GM18951 (cell line): ENCODE measurements around the gene PLXNA4.

Experiments used
- POLR2A ChIP-seq: IDR thresholded peaks from 4 replicates; pipeline ENCODE4 v1.6.1; 2011; ENCODE audit warnings: mild to moderate bottlenecking; ENCODE audit not compliant: insufficient read length, insufficient read depth; ENCODE audit errors: extremely low read depth
- in situ Hi-C: fragments of 300-500 bp; cut with MboI; formaldehyde crosslinking; loops from one replicate; pipeline ENCODE4 v1.12.0; 2022; ENCODE audit warnings: low sequenced_read_pairs, mixed read lengths, inconsistent platforms; ENCODE audit not compliant: unreplicated experiment

The PLXNA4 gene

DNA sequence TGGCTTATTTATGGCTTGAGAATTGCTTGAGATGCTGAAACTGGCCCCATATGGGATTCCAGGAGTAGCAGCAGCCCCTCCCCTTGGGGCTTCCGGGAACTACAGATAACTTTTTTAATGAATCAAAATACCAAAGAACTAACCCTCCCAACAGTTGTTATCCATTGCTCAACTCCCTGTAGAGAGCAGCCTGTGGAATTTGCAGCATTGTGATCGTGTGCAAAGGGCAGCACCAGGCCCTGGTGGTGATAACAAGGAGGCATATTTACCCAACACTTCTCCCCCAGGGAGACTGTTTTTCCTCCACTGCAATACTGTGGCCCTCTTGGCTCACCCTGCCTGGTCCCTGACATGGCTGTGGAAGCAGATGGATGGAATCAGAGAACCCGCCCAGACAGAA is 196.2 kb downstream of the PLXNA4 start:
- in situ Hi-C loops, result no loop called here
- no peak for TF ChIP-seq POLR2A

DNA sequence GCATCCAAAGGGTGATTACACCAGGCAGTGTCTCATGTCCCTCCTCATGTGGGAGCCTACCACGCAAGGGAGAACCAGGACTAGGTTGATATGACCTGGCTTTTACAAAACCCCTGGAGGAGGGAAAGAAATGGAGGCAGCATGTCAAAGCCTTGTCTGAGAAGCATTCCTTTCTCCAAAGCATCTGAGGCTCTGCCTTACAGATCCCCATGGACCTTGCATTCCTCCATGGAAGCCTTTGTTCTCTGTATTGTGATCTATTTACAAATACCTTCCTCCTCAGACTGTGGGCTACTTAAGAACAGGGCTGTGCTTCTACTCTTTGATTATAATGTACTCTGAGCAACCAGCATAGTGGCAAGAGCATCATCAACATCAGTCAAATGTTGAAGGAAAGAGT is 197.0 kb downstream of the PLXNA4 start:
- TF ChIP-seq POLR2A, result no peak
- in situ Hi-C loops, result no loop called here

DNA sequence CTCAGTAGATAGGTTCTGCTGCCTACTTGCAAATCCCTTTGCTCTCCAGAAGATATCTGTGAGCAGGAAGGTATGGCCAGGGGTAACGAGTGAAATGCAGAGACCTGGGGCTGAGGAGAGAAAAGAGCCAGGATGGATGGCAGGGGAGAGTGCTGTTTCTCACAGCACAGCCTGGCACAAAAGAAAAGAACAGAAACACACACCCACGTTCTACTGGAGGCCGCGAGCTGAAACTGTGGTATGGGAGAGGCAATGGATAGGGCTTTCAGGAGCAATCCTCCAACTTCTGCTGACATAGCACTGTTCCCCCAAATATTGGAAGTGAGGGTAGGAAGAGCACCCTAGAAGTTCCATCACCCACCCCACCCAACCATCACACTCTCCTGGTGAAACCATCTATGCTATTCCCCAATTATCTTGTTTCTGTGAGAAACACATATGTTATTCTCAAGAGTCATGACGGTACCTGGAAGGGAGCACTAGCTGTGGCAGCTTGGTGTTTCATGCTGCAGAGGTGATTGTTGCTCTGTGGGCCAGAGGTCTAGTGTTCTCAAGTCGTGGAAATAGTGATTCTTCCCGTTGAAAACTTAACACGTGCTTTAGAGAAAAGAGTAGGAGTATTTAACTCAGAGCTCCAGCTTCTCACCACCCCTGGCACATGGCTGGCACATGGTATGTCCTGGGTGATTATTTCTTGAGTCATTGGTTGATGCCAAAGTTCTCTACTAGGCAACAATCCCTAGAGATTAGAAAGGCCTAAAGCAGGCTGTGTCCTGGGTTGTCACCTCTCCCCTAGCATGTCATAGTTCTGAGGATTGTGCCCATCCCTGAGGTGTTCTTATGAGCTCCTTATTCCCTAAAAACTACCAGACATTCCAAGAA is 198.3 kb downstream of the PLXNA4 start:
- TF ChIP-seq POLR2A, result no peak
- in situ Hi-C loops, result no loop called here

DNA sequence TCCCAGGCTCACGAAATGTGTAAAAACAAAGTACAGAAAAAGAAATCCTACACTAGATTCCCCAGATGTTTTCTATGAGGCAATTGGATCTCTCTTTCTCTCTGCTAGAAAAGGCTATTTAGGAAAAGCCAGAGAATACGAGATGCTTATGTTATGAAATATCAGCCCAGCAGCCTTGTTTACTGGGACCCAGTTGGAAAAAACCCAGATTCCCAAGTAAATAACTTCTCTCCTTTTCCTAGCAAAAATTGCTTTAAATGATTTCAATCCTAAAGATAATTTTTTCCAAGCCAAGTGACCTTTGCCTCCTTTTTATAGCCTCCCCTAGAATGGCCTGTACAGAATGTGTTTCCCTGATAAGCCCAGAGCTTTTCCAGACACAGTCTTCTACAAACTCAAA is 199.3 kb downstream of the PLXNA4 start:
- in situ Hi-C loops, result no loop called here
- TF ChIP-seq POLR2A, result no peak

DNA sequence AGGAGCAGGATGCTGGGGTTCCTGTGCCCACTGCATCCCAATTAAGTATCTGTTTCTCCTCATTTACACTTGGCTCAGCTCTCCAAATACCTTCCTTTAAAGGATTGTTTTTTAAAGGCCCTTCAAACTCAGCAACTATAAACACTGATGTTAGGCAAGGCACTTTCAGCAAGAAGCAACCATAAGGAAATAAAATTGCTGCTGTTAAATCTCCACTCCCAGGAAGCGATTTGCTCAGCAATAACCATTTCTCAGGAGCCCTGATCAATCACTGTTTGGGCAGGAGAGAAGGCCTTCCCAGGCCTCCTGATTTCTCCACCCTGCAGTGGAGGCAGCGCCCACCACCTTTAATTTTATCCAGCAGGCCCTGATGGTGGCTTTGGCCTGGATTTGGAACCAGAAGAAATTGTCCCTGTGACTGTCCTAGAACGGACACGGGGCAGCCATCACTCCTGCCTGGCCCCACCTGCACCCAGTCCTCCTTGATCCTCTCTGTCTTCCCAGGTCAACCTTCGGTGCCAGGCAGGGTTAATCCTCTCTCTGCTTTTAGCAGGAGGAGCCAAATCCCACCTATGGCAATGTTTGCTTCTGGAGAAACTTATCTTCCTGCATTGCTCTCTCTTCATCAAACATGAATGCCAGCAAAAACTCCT is 199.8 kb downstream of the PLXNA4 start:
- no peak for TF ChIP-seq POLR2A
- in situ Hi-C loops, result no loop called here

DNA sequence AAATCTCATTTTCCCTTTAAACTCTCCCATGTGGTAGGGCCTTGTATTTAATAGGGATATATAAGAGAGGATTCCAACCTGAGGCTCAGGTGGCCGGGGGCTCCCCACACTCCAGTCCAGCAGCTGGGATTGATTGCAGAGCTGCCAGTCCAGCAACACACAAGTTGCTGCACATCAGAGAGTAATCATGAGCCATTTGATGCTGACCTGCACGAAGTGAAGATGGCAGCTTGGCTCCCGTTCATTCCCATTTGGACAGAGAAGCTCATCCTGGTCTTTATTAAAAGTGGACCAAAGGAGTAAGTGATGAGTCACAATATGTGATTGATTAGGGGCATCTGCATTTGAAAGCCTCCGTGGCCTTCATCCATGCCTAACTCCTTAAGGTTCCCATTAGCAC is 202.4 kb downstream of the PLXNA4 start:
- in situ Hi-C loops, result no loop called here
- TF ChIP-seq POLR2A, result no peak

DNA sequence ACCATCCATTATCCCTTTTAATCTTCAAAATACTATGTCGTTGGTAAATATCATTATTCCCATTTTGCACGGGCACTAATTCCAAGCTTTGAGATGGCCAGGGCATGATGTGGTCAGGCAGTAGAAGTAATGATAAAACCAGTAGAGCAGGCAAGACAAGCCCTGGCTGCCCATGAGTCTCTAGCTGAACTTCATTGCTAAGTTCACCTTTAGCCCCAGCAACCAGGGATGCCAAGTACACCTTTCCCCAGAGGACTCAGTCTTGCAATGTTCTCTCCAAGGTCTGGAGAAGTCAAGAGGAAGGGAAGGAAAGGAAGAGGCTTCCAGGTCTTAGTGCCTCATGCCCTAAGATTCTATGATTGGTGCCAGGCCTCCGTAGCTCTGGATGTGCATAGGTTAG is 203.2 kb downstream of the PLXNA4 start:
- in situ Hi-C loops, result no loop called here
- TF ChIP-seq POLR2A, result no peak

DNA sequence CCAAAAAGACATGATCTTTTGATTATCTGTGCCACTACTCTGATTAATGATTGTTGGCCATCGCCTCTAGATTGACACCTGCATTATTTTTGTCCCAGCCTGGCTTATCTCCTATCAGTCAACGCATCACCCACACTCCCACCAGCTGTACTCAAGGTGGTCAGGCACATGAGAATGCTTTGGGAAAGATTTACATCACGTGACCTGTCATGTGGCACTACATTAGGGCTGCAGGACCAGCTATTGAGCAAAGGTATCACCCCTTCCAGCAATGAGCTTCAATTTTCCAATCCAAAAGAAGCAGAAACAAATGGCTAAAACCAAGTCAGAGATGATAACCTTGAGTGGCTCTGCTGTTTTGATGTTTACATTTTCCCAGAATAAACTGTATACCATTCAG is 204.3 kb downstream of the PLXNA4 start:
- no peak for TF ChIP-seq POLR2A
- in situ Hi-C loops, result no loop called here

DNA sequence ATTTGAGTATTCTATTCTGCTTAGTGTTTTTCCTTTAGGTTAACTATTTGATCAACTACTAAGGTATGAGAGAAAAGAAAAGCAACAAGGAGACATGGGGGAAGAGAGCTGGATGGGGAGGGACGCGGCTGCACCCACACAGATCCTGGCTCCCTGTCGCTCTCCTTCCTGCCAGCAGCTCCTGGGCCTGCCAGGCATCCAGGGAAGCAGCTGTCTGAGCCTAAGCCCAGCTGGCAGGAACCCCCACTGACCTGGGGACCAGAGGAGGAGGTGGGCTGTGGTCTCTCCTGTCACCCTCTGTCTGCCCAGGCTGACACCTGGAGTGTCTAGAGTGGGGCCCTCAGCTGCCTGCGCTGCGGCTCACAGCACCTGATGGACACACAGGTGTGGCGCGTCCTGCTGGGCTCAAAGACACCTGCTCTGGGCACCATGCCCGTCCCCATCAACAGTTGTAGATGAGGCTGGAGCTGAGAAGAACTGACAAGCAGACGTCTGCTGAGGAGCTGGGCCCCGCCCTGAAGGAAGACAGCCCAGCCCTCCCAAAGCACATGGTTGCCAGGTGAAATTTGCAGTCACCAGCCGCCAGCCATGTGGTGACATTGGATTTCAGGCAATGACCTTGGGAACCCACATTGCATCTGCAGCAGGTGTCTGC is 207.9 kb downstream of the PLXNA4 start:
- TF ChIP-seq POLR2A, result no peak

DNA sequence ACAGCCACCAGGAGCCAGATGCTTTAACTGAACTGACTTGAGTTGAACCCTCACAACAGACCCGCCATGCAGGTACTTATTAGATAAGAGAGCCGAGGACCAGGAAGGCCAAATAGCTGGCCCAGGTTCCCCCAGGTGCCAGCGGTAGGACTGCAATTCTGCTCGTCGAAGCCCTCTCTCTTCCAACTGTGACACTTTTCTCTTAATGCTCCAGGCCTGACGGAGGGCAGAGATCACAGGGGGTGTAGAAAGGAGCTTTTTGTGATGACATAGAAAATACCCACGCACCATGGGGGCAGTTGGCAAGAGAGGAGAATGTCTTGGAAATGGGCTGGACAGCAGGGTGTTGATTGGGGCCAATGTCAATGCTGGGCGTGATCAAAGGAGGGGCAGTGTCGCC is 208.5 kb downstream of the PLXNA4 start:
- no peak for TF ChIP-seq POLR2A
- in situ Hi-C loops, result no loop called here

More for the DNA sequence above, 207.9 kb downstream of the PLXNA4 start:
- in situ Hi-C loops, result no loop called here

DNA sequence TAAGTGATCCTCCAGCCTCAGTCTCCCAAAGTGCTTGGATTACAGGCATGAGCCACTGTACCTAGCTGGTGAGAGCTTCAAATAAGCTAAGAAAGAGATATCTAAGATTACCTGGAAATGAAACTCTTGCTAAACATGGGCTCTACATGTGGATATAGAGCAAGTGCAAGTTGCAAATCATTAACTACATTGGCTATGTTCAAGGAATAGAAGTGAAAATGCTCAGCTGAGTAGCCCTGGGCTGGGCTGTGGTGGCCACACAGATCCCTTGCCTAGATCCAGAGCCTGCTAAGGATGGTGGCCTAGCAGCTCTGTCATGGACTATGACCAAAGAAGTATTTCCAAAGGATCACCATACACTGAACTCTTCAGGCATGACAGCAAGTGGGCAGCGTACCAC is 209.3 kb downstream of the PLXNA4 start:
- in situ Hi-C loops, result no loop called here
- TF ChIP-seq POLR2A, result no peak

DNA sequence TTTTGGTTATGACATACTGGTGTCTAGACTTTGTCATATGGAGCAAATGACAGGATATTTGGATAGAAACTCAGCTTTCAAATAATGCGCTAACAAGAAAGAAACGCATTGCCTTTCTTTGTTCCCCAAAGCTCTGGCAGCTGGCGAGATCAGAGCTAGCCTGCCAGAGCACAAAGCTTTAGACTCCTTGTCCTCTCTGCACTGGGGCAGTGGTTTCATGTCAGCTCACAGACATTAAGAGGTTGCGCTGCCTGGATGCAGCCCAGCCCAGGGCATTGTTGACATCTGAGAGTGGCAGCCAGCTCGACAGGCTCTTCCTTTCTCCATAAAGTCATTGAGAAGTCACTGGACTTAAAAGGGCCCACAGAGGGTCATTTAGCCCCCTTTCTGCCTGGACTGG is 212.0 kb downstream of the PLXNA4 start:
- in situ Hi-C loops, result no loop called here
- no peak for TF ChIP-seq POLR2A

DNA sequence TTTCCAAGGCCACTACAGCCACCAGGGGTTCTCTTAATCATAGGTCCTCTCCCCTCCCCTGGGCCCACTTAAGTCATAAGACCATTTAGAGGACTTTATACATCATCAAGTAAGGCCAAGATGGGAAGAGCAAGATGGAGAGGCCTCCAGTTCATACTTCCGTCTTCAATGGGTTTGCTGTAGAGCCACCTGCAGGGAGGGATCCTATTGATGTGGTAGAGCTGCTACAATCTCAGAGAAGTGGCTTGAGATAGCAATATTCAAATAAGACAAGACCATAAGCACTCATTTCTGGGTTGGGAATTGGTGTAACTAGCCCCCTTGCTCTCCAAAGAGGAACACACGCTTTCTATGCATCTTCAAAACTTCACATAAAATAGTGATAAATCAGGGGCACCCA is 214.2 kb downstream of the PLXNA4 start:
- in situ Hi-C loops, result no loop called here

More for the DNA sequence above, 214.2 kb downstream of the PLXNA4 start:
- no peak for TF ChIP-seq POLR2A
